ENCODE data around the gene APOBR. TPM values are rescaled to one million over a fixed set of nuclear protein-coding genes. Genes with fewer than 3 reads are reported as not detected.
A peak's percentile ranks its signal among the peaks of the same experiment; 100 is the strongest.

Gene APOBR
- total and polyA plus RNA-seq, 2 experiments from 2014 or later, result not detected

DNA sequence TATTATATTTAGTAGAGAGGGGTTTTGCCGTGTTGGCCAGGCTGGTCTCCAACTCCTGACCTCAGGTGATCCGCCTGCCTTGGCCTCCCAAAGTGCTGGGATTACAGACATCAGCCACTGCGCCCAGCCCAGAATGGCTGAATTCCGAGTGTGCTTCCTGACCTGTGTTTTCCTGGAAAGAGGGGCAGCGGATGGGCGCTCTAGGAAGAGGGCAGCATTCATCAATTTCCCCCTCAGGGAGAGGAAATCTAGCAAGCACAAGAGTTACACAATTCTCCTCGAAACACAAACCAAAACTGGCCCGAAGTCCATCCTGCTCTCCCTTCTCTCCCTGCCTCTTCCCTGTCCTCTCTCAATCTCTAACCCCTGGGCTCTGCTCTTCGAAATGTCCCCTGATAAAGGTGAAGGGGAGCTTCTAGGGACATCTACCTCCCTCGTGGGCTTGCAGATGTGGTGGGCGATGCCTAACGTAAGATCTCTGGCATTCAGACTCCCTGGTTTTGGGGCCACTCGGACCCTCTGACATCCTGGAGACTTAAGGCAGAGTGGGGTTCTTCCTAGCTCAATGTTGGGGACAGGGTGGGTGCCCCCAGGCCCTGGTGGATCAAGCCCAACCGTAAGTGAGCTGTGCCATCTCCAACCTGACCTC, 11.2 kb downstream of the APOBR start:
- H3K4me3 ChIP-seq, result no peak overlapping the region
- H3K9ac ChIP-seq, result no peak overlapping the region
- no peaks in the 10 kb centered on the region for H3K36me3 ChIP-seq (ENCODE audit: low read depth)
- no peak overlapping the region for H3K4me2 ChIP-seq (ENCODE audit: unreplicated experiment)
- H3K27ac ChIP-seq, result no peak overlapping the region
- H3K9me3 ChIP-seq (ENCODE audit: low read depth), result no peaks in the 10 kb centered on the region
- no peaks in the 10 kb centered on the region for H3K4me1 ChIP-seq (ENCODE audit: insufficient read depth)
- H2AFZ ChIP-seq, result no peak overlapping the region
- no peak for DNase-seq
- no peaks in the 10 kb centered on the region for H3K9me2 ChIP-seq (ENCODE audit: insufficient read depth)
- no peaks in the 10 kb centered on the region for H3F3A ChIP-seq (ENCODE audit: insufficient read depth)
- in situ Hi-C loops (cut with MboI), result no loop called here
- H3K79me2 ChIP-seq (ENCODE audit: insufficient read depth), result no peaks in the 10 kb centered on the region
- peaks cover 15% of the 10 kb centered on the region for H3K27me3 ChIP-seq (replicated peaks; ENCODE audit: insufficient read depth)
- no peaks in the 10 kb centered on the region for H4K20me1 ChIP-seq (ENCODE audit: insufficient read depth)
- no peak for TF ChIP-seq EZH2 (IDR thresholded peaks at IDR 0.05; ENCODE audit: insufficient read depth, poor library complexity, severe bottlenecking)
- no peak for TF ChIP-seq EZH2phosphoT487 (IDR thresholded peaks at IDR 0.05; ENCODE audit: insufficient read depth, low read depth)
- 46 to 52% methylated on average over 14 of the region's 14 CpGs for WGBS, 2 experiments (ENCODE audit: low coverage in 1 of 2, low lambda C conversion rate in 2 of 2, missing lambda C conversion rate in 2 of 2)

- TF ChIP-seq EZH2phosphoT487 (IDR thresholded peaks at IDR 0.05; ENCODE audit: insufficient read depth, low read depth), result no peak
- TF ChIP-seq EZH2 (IDR thresholded peaks at IDR 0.05; ENCODE audit: insufficient read depth, poor library complexity, severe bottlenecking), result no peak
- Histone ChIP-seq H3F3A (ENCODE audit: insufficient read depth) (no peaks in the 10 kb centered on the region), H3K4me3 (no peak overlapping the region), H3K9ac (no peak overlapping the region), H3K9me3 (ENCODE audit: low read depth) (no peaks in the 10 kb centered on the region), H3K9me2 (ENCODE audit: insufficient read depth) (no peaks in the 10 kb centered on the region), H3K4me2 (ENCODE audit: unreplicated experiment) (no peak overlapping the region), H3K79me2 (ENCODE audit: insufficient read depth) (no peaks in the 10 kb centered on the region), H4K20me1 (ENCODE audit: insufficient read depth) (no peaks in the 10 kb centered on the region), H2AFZ (no peak overlapping the region), H3K27ac (no peak overlapping the region), H3K27me3 (replicated peaks; ENCODE audit: insufficient read depth) (no peaks in the 10 kb centered on the region), H3K36me3 (ENCODE audit: low read depth) (no peaks in the 10 kb centered on the region), H3K4me1 (ENCODE audit: insufficient read depth) (no peaks in the 10 kb centered on the region)
- in situ Hi-C loops (cut with MboI), result no loop called here
- WGBS, 2 experiments (ENCODE audit: low coverage in 1 of 2, low lambda C conversion rate in 2 of 2, missing lambda C conversion rate in 2 of 2), result 73 to 83% methylated on average over 3 of the region's 3 CpGs
- DNase-seq, result no peak
Observed at GRCh38 chr16:28511031-28511430, 16.6 kb downstream of the APOBR start.

- no peaks in the 10 kb centered on the region for H4K20me1 ChIP-seq (ENCODE audit: insufficient read depth)
- no peak overlapping the region for H3K4me3 ChIP-seq
- in situ Hi-C loops (cut with MboI), result no loop called here
- no peaks in the 10 kb centered on the region for H3K9me2 ChIP-seq (ENCODE audit: insufficient read depth)
- H3K79me2 ChIP-seq (ENCODE audit: insufficient read depth), result no peaks in the 10 kb centered on the region
- TF ChIP-seq EZH2 (IDR thresholded peaks at IDR 0.05; ENCODE audit: insufficient read depth, poor library complexity, severe bottlenecking), result no peak
- no peak for TF ChIP-seq EZH2phosphoT487 (IDR thresholded peaks at IDR 0.05; ENCODE audit: insufficient read depth, low read depth)
- no peaks in the 10 kb centered on the region for H3K4me1 ChIP-seq (ENCODE audit: insufficient read depth)
- WGBS, 2 experiments (ENCODE audit: low coverage in 1 of 2, low lambda C conversion rate in 2 of 2, missing lambda C conversion rate in 2 of 2), result 77 to 79% methylated on average over 21 of the region's 21 CpGs
- no peak overlapping the region for H3K4me2 ChIP-seq (ENCODE audit: unreplicated experiment)
- H3K9ac ChIP-seq, result no peak overlapping the region
- no peak for DNase-seq
- no peaks in the 10 kb centered on the region for H3K36me3 ChIP-seq (ENCODE audit: low read depth)
- H3K9me3 ChIP-seq (ENCODE audit: low read depth), result no peaks in the 10 kb centered on the region
- H3K27me3 ChIP-seq (replicated peaks; ENCODE audit: insufficient read depth), result no peaks in the 10 kb centered on the region
- H3F3A ChIP-seq (ENCODE audit: insufficient read depth), result no peaks in the 10 kb centered on the region
- no peak overlapping the region for H2AFZ ChIP-seq
- no peak overlapping the region for H3K27ac ChIP-seq
Observed at GRCh38 chr16:28511801-28512789, 17.7 kb downstream of the APOBR start.

- Histone ChIP-seq H3K27me3 (replicated peaks; ENCODE audit: insufficient read depth) (no peaks in the 10 kb centered on the region), H3K27ac (no peak overlapping the region), H3K36me3 (ENCODE audit: low read depth) (no peaks in the 10 kb centered on the region), H2AFZ (0 out of 2 replicates have a peak overlapping the region, but pooled peaks have one; percentile 19), H3K9ac (no peak overlapping the region), H3K4me3 (no peak overlapping the region), H3K4me2 (ENCODE audit: unreplicated experiment) (no peak overlapping the region), H3K4me1 (ENCODE audit: insufficient read depth) (no peaks in the 10 kb centered on the region), H3K9me3 (ENCODE audit: low read depth) (no peaks in the 10 kb centered on the region), H3K79me2 (ENCODE audit: insufficient read depth) (no peaks in the 10 kb centered on the region), H3K9me2 (ENCODE audit: insufficient read depth) (no peaks in the 10 kb centered on the region), H3F3A (ENCODE audit: insufficient read depth) (no peaks in the 10 kb centered on the region), H4K20me1 (ENCODE audit: insufficient read depth) (no peaks in the 10 kb centered on the region)
- no peak for TF ChIP-seq EZH2 (IDR thresholded peaks at IDR 0.05; ENCODE audit: insufficient read depth, poor library complexity, severe bottlenecking)
- TF ChIP-seq EZH2phosphoT487 (IDR thresholded peaks at IDR 0.05; ENCODE audit: insufficient read depth, low read depth), result no peak
- WGBS, 2 experiments (ENCODE audit: low coverage in 1 of 2, low lambda C conversion rate in 2 of 2, missing lambda C conversion rate in 2 of 2), result 65 to 70% methylated on average over 9 to 12 of the region's 12 CpGs
- DNase-seq, result no peak
- in situ Hi-C loops (cut with MboI), result no loop called here
Observed at GRCh38 chr16:28513484-28514181, 19.2 kb downstream of the APOBR start.

All from GM23248 (cell line).